Medulla oblongata (tissue), 1 donor: ENCODE measurements around the gene HS6ST3.

Source experiments
- DNase-seq: peaks from one replicate; pipeline ENCODE4 v3.0.0-alpha.2; 2015; ENCODE audit errors: extremely low spot score

HS6ST3 gene

DNA sequence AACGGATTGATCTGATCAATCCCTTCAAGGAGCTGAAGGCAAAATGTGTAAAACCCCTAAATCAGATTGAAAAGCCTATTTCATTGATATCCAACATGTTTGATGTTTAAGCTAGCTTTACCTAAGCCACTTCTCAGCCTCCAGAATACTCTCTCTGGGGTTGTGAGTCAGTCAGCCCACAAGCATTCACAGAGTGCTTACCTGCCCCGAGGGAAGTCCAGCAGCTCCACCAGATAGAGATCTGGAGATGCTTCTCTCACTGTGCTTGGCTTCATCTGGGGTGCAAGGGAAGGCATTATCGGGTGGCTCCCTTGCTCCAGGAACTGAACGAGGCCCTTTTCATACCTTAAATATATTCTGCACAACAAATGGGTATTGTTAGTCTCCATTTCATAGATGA is 744.7 kb downstream of the HS6ST3 start:
- DNase-seq, result no peak

DNA sequence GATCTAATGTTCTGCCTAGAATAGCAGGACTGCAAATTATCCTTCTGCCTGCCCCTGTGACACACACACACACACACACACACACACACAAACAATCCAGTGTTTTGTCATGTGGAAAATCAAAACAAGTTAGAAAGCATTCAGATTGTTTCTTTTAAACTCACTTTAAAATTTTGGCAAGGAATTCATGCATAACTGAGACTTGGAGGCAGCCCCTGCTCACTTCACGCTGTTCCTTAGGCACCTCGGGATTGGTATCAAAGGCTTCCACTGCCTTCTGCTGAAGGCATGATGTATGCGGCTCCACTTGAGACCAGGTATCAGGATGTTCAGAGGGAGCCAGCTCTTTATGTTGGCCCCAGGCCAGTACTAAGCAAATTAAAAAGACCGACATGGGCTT is 745.6 kb downstream of the HS6ST3 start:
- no peak for DNase-seq

DNA sequence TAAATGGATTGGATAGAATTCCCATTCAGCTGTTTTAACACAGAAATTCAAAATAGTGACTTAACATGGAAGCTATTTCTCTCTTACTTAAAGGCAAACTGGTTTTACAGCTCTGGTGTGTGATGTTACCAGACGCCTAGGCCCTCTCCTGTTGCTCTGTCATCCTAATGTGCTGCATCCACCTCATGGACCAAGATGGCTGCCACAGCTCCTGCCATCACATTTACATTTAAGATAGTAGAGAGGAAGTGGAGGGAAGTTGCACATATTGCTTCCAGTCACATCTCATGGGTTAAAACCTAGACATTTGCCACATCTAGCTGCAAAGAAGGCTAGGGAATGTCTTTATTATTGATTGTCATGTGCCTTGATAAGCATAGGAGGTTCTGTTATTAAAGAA is 746.8 kb downstream of the HS6ST3 start:
- no peak for DNase-seq

DNA sequence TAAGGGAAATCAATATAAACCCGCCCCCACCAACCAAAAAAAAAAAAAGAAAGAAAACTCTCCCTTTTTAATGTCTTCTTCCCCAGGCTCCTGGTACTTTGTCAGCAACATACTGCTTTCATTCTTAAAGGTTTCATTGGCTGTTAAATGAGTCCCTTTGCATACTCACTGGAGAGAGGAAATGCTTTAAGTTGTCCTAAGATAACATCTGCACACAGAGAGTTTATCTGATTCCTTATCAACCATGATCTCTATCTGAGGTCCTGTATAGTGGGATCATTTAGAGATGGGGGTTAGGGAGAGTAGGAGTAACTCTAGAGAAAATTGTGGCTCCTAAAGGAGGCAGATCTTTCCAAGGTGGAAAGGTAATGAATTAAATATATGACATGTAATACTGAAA is 747.9 kb downstream of the HS6ST3 start:
- no peak for DNase-seq

DNA sequence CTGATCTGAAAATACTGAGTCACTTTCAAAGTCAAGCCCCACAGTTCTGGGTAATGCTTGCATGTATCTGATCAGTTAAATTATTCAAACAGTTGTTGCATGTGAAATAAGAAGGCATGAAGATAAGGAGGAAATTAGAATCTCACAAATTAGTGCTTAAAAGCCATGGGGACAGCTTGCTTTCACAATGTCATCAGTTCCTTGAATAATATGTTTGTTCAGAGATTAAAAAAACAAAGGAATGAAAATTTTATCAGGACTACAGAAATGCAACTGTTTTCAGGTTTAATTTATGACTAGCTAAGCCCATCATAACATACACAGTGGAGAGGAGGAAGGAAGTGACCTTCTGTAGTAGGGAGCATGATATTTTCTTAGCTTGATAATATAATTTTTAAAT is 754.3 kb downstream of the HS6ST3 start:
- no peak for DNase-seq

DNA sequence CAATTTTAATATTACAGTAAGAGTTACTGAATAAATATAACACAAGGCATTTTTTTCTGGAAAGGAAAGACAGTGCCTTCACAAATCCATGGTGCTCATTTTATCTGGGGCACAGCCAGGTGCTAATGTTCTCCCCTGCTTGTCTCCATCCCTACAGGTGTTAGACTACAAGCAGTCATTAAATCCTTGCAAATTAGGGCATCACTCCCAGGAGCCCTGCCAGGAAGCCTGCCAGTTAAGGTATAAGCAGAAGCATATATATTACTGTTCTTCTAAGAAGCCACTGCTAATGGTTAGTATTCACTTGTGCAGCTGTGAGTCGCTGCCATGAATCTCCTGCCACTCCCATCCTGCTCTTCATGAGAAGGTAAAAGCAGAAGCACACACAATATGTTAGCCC is 754.7 kb downstream of the HS6ST3 start:
- no peak for DNase-seq

DNA sequence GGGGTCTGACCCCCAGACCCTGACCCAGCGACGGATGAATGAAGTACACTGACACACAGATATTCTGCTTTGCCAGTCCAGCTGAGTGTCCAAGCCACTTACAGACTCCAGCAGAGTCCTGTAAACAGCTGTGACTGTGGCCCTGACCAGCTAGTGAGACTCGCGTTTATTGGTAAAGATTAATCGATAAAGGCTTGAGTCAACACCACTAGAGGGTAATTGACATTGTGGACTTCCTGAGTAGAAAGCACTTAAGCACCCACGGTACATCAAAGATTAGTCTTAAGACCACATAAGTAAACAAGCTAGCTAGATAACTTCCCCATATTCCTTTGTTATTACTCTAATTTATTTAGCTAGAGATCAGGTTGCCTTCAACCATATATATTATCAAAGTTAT is 758.4 kb downstream of the HS6ST3 start:
- DNase-seq, result no peak

DNA sequence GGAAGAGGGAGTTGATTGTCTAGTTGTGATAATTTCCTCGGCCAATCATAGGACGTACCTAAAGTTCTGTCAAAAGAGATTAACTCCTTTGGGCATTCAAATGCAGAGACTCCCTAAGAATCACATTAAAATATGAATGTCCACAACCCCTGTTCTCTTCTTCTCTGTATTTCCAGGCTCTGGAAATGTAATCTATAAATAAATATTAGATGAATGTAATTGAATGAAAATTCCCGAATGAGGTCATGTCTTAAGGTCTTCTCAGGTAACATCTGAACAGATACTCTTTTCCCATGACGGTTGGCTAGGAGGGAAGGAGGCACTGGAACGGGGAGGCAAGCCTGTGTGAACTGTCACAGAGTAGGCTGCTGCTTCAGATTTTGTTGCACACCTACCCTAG is 759.2 kb downstream of the HS6ST3 start:
- no peak for DNase-seq

DNA sequence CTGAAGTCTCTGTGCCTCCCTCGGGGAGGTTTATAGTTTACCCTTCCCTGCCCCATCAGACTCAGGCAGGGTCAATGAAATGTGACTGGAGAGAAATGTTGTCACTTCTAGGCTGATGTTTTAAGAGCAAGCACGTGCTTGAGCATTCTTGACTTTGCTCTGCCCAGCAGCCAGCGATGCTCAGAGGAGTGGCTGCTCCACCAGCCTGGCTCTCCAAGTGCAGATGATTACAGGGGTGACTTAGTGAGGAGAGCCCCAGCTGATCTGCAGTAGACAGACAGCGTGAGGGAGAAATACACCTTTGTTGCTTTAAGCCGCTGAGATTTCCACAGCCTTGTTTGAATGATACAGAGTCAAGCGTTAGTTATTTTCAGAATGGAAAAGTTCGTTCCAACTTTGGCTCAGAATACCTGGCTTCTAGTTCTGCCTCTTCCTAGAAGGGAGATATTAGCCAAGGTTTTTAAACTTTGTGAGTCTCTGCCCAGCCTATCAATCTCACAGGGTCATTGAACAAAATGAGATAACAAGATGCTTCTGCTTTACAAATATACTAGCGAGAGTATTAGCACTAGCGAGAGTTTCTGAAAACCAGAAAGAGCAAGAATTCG is 760.7 kb downstream of the HS6ST3 start:
- no peak for DNase-seq

DNA sequence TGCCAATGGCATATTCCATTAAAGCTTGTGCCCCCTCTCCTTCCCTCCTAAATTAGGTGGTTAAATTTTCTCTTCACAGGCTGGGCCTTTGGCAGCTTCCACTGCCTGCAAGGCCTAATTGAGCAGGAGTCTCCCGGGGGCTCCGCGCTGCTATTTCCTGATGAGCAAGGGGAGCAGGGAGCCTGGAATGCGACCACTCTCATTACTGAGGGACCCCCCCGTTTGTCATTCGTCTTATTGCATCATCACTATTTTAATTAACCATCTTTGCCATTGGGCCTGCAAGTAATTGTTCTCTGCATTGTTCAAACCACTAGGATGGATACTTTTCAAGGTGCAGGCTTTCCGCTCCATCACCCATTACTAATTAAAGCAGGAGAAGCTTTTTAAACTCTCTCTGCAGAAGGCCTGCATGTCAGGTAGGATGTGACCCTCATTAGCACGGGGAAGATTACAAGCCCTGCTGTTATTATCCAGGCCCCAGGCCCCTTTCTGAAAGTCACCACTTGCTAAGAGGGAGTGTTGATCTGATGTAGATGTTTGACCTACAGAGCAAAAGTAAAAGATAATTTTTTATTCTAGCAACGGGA is 762.0 kb downstream of the HS6ST3 start:
- no peak for DNase-seq

DNA sequence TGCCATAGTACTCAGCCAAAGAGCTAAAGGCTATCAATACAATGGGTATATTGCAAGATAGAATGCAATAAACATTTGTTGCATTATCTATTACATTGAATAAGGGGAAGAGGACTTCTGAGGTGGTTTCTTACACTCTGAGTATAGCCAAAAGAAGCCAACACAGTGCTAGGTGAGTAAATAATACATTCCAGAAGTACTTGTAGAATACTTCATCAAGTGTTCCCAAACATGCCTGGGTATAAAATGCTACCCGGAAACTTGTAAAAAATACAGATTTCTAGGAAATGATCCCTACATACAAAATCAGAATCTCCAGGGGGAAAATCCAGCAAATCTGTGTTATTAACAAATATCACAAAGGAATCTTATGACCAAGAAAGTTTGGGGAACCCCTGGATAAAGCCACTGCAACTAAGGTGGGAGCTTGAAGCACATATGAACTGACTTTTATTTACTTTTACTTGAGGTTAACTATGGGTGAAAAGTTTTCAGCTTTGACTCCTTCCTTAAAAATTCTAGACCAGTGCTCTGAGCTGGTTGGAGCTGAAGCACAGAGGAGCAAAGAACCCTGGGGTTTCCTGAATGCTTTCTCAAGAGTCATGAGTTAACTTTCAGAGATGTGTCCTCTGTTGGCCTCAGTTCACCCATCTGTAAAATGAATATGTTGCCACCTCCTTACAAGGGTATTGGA is 768.4 kb downstream of the HS6ST3 start:
- DNase-seq, result no peak

DNA sequence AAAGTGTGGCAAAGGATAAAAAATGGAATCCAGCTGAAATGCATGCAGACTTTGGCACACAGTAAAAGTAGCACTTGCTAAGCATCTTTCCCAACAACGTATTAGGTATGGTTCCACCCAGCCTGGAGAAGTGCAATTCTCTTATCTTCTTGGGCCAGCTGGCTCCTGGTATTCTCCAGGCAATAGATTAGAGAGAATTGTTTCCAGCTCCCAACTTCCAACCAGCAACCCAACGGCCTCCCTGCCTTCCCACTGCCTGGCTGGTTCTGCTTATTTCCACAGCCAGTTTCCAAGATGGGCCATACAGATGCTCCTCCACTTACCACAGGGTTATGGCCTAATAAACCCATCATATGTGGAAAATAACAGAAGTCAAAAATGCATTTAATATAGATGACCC is 771.0 kb downstream of the HS6ST3 start:
- no peak for DNase-seq

DNA sequence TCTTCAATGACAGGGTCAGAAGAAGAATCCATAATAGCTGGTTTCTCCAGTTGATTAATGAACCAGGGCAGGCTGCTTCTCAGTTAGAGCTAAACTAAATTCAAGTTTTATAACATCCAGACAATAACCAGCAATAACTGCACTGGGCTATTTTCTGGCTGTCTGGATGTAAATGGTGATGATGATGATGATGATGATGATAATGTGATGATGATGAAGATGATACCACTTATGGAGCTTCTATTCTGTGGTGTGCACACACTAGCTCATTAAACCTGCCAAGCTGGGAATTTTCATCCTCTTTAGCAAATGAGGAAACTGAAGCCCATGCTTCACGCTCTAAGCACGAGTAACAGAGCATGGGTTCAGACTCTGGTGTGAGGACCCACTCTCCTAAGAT is 772.2 kb downstream of the HS6ST3 start:
- no peak for DNase-seq

DNA sequence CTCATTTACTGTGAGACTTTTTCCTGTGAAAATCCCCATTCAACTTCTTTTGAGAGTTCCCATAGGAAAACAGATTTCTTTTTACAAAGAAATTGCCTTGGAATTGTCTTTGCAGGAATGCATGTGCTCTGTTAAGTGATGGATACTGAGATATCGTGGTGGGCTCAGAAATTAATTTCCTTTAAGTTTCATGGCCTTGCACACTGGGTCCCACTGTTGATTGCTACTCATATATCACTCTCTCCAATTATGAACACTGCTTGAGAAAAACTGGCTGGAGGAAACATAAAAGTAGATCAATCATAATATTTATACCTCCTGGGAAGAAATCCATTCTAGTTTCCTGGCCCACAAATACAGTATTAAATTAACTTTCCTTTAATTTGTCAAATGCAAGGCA is 773.1 kb downstream of the HS6ST3 start:
- DNase-seq, result no peak

DNA sequence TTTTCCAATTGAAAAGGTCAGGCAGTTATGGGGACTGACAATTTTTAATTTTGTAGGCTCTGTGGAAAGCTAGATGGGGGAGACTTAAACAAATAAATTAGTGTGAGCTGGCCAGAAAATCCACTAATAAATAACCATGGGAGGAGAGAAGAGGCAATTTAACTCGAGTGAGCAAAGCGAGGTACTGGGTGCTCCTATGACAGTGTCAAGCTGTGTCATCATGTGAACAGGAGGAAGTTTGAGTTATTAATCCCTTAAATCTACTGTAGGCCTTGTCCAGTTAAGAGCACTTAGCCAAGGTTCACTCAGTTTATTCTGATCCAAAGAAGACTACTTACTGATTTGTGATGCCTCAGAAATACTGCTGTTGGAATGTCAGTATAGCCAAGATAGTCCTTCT is 781.6 kb downstream of the HS6ST3 start:
- DNase-seq, result no peak

DNA sequence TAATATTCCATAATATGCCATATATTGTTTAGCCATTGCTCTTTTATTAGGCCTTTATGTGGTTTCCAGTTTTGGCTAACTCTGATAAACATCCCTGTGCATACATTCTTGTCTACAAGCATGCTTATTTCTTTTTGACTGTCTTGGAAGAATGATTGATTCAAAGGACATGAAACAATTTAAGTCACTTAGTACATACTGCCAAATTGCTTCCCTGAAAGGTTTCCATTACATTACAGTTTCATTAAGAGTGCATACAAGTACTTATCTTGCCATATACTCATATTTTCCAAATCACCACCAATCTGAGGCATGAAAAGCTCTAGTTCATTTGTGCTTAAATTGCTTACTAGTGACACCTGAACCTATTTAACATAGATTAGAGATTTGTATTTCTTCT is 790.5 kb downstream of the HS6ST3 start:
- DNase-seq, result no peak
